GM12892 (cell line): Measurements from ENCODE around the gene KAZALD1.

Source experiments
- POLR2A ChIP-seq: IDR thresholded peaks from 2 replicates; pipeline ENCODE4 v1.6.1; 2011; ENCODE audit warnings: low read depth, low read length, control low read depth
- POLR2AphosphoS5 ChIP-seq: IDR thresholded peaks from 2 replicates; pipeline ENCODE4 v1.6.1; 2011; ENCODE audit warnings: low read depth, low read length, control low read depth

DNA sequence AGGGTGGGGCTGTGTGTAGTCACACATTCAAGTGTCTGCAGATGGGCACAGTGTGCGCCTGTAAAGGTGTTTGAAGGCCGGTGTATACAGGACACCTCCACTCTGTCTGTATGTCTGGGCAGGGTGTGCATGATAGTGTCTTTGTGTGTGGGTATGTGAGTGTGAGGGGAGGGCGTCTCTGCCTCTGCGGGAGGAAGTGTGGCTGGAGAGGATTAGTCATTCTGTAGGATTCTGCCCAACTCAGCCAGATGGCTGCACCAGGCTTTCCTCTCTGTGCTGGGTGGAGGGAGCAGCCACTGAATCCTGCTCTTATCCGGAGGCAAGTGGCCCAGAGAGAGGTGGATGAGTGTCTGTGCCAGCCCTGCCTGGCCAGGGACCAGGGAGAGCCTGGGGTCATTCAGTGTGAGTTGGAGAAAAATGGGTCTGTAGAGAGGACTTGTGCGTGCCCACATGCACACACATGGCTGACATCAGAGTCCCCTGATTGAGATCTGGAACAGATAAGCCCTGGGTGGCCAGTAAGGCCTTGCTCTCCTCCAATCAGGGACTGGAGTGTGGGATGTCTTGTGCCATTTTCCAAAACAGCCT is 29.1 kb upstream of the KAZALD1 start:
- TF ChIP-seq POLR2AphosphoS5, result no peak
- TF ChIP-seq POLR2A, result no peak
